ENCODE results near the gene PTPN3.

DNA sequence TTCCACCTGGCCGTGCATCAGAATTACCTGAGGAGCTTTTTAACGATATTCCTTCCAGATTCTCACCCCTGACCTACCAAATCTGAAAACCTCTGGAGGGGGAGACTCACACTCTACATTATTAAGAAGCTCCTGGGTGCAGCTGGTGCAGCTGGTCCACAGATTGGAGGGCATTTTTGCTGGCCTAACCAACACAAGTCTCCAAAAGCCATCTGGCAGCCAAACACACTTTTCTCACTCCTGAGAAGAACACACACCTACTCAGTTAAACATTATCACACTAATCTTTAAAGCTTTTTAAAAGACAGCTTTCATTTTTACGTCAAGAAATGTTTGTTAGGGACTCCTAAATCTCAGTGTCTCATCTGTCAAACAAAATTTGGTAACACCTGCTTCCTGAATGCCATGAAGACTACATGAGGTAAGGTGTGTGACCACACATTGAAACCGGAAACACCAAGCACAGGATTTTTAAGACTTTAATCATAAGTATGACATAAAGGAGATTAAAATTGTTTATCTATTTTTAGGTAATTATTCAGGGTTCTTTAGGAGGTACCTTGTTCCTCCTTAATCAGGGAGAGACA, 14.2 kb upstream of the PTPN3 start:
- TF ChIP-seq, protein P1, sequence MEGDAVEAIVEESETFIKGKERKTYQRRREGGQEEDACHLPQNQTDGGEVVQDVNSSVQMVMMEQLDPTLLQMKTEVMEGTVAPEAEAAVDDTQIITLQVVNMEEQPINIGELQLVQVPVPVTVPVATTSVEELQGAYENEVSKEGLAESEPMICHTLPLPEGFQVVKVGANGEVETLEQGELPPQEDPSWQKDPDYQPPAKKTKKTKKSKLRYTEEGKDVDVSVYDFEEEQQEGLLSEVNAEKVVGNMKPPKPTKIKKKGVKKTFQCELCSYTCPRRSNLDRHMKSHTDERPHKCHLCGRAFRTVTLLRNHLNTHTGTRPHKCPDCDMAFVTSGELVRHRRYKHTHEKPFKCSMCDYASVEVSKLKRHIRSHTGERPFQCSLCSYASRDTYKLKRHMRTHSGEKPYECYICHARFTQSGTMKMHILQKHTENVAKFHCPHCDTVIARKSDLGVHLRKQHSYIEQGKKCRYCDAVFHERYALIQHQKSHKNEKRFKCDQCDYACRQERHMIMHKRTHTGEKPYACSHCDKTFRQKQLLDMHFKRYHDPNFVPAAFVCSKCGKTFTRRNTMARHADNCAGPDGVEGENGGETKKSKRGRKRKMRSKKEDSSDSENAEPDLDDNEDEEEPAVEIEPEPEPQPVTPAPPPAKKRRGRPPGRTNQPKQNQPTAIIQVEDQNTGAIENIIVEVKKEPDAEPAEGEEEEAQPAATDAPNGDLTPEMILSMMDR (IDR thresholded peaks at IDR 0.05) = no peak
- TF ChIP-seq EZH2 (IDR thresholded peaks at IDR 0.05) (no peak), EZH2phosphoT487 (IDR thresholded peaks at IDR 0.05) (no peak)
